Stimulated activated CD8-positive, alpha-beta memory T cell treated with anti-CD3 and anti-CD28 coated beads, Interleukin-2, amount 100 ng/mL, for 1 hour (primary cell): ENCODE data around the gene DCLK2.

Experiments
- DNase-seq, 2 donors: peaks; one replicate each; pipeline ENCODE4 v3.0.0-alpha.2; 2020; ENCODE audit warnings: low read depth in 2 of 2

The DCLK2 gene

GRCh38 chr4:150264595-150265161, 186.4 kb downstream of the DCLK2 start:
- no peak for DNase-seq

GRCh38 chr4:150265806-150266205, 187.6 kb downstream of the DCLK2 start:
- no peak for DNase-seq

- no peak for DNase-seq
Measured at GRCh38 chr4:150268444-150268843, 190.2 kb downstream of the DCLK2 start.

GRCh38 chr4:150278206-150278605, 200.0 kb downstream of the DCLK2 start:
- DNase-seq: no peak

GRCh38 chr4:150280081-150280895, 202.0 kb downstream of the DCLK2 start:
- no peak for DNase-seq

GRCh38 chr4:150280975-150281374, 202.7 kb downstream of the DCLK2 start:
- no peak for DNase-seq

- DNase-seq: no peak
Measured at GRCh38 chr4:150283689-150284088, 205.4 kb downstream of the DCLK2 start.

GRCh38 chr4:150286656-150287055, 208.4 kb downstream of the DCLK2 start:
- no peak for DNase-seq

- DNase-seq: no peak
Measured at GRCh38 chr4:150289198-150289597, 211.0 kb downstream of the DCLK2 start.

GRCh38 chr4:150289881-150290280, 211.6 kb downstream of the DCLK2 start:
- DNase-seq: no peak

- no peak for DNase-seq
Measured at GRCh38 chr4:150297861-150298474, 219.7 kb downstream of the DCLK2 start.

GRCh38 chr4:150299816-150300215, 221.6 kb downstream of the DCLK2 start:
- no peak for DNase-seq

GRCh38 chr4:150302553-150302952, 224.3 kb downstream of the DCLK2 start:
- DNase-seq: no peak

- no peak for DNase-seq
Measured at GRCh38 chr4:150305995-150306394, 227.8 kb downstream of the DCLK2 start.

GRCh38 chr4:150306719-150307118, 228.5 kb downstream of the DCLK2 start:
- no peak for DNase-seq
